Type B pancreatic cell (in vitro differentiated cells): Measurements from ENCODE around the gene LHFPL2. TPM values are rescaled to one million over a fixed set of nuclear protein-coding genes. Genes with fewer than 3 reads are reported as not detected.
"Not testable (repeated sequence)": the region's sequence is repeated elsewhere in the genome, so short reads cannot be mapped to it uniquely, and the experiment has no call there.

Experiments used
- DNase-seq: peaks from one replicate; pipeline ENCODE4 v3.0.0; 2021; ENCODE audit warnings: mixed read lengths; ENCODE audit not compliant: unreplicated experiment; ENCODE audit errors: extremely low spot score
- H3K27ac Mint-ChIP-seq: 2 replicates; pipeline ENCODE4 v1.8.0; 2021; ENCODE audit warnings: mild to moderate bottlenecking, mixed read lengths
- H3K27me3 Mint-ChIP-seq: 2 replicates; pipeline ENCODE4 v1.8.0; 2021; ENCODE audit warnings: mixed read lengths
- H3K36me3 Mint-ChIP-seq: 2 replicates; pipeline ENCODE4 v1.8.0; 2021; ENCODE audit warnings: mixed read lengths
- H3K4me1 Mint-ChIP-seq: one replicate; pipeline ENCODE4 v1.8.0; 2021; ENCODE audit warnings: mixed read lengths; ENCODE audit not compliant: unreplicated experiment
- H3K4me3 Mint-ChIP-seq: 2 replicates; pipeline ENCODE4 v1.8.0; 2021; ENCODE audit warnings: mild to moderate bottlenecking, mixed read lengths
- H3K9me3 Mint-ChIP-seq: 2 replicates; pipeline ENCODE4 v1.8.0; 2021; ENCODE audit warnings: mixed read lengths
- long read RNA-seq: library from polyadenylated mRNA; unstranded; transcript quantifications from one replicate; pipeline ENCODE4 v2.0.0, GENCODE V29; 2020
- total RNA-seq: library from RNA; stranded (reverse); gene quantifications from 2 replicates; pipeline ENCODE4 v1.2.1, GENCODE V29; 2021; ENCODE audit warnings: low replicate concordance
- TF ChIP-seq, protein P1 (sequence below): fragments of 200-600 bp; sonication (generic); conservative IDR thresholded peaks from 2 replicates; pipeline ENCODE4 v1.5.0; 2021; ENCODE audit warnings: antibody characterized with exemption, mild to moderate bottlenecking

LHFPL2 gene, protein sequence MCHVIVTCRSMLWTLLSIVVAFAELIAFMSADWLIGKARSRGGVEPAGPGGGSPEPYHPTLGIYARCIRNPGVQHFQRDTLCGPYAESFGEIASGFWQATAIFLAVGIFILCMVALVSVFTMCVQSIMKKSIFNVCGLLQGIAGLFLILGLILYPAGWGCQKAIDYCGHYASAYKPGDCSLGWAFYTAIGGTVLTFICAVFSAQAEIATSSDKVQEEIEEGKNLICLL
- total RNA-seq = 17.9 and 35.3 TPM in 2 replicates
- long read RNA-seq, full-length matches to known transcripts = 1 of 5 reads
- long read RNA-seq, partial matches to known transcripts = 0 of 5 reads
- long read RNA-seq, other reads (novel, unspliced or antisense) = 4 of 5 reads

DNA sequence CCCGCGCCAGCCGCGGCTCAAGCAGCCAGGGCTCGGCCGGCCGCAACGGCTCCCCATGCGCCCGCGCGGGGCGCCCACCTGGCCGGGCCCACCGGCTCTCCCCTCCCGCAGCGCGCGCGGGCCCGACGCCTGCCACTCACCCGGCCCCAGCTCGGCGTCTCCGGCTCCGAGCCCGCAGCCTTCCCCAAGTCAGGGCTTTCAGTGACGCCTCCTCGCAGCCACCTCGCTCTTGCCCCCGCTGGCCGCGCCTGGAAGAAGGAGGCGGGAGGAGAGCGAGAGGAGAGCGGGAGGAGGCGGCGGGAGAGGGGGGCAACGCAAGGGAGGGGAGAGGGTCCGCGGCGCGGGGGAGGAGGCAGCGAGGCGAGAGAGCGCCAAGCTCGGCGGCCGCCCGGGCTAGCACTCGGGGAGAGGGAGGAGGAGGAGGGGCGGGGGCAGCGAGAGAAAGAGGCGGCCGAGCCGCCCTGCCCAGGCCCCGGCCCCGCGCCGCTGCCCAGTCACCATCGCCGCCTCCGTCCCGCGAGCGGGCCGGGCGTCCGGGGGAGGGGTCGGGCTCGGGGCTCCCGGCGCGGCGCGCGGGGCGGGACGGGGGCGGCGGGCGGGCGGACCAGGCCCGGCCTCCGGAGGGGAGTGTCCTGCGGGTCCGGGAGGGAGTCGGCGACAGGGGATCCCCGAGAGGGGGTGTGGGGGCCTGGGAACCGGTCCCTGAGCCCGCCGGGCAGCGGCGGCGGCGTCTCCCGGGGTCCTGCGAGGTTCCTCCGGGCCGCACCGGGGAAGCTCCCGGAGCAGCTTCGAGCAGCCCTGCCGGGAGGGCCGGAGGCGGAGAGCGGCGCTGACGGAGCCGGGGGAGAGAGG lies at the start of gene LHFPL2:
LHFPL2 (minus strand) TSS at position 414 of the 852 bp plus-strand sequence. CDS start 138,559 bp downstream, outside the sequence.
- H3K27me3 Mint-ChIP-seq = no peaks in the 10 kb centered on the region
- peaks cover 35% of the 10 kb centered on the region for H3K4me1 Mint-ChIP-seq
- no peaks in the 10 kb centered on the region for H3K9me3 Mint-ChIP-seq
- peak; percentile 89 for DNase-seq
- peak within 1 kb of the TSS; percentile 76 for H3K27ac Mint-ChIP-seq
- H3K4me3 Mint-ChIP-seq = peak within 1 kb of the TSS; percentile 96
- peaks cover 14% of the 10 kb centered on the region for H3K36me3 Mint-ChIP-seq
- TF ChIP-seq, protein P1, sequence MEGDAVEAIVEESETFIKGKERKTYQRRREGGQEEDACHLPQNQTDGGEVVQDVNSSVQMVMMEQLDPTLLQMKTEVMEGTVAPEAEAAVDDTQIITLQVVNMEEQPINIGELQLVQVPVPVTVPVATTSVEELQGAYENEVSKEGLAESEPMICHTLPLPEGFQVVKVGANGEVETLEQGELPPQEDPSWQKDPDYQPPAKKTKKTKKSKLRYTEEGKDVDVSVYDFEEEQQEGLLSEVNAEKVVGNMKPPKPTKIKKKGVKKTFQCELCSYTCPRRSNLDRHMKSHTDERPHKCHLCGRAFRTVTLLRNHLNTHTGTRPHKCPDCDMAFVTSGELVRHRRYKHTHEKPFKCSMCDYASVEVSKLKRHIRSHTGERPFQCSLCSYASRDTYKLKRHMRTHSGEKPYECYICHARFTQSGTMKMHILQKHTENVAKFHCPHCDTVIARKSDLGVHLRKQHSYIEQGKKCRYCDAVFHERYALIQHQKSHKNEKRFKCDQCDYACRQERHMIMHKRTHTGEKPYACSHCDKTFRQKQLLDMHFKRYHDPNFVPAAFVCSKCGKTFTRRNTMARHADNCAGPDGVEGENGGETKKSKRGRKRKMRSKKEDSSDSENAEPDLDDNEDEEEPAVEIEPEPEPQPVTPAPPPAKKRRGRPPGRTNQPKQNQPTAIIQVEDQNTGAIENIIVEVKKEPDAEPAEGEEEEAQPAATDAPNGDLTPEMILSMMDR = peak; percentile 34

DNA sequence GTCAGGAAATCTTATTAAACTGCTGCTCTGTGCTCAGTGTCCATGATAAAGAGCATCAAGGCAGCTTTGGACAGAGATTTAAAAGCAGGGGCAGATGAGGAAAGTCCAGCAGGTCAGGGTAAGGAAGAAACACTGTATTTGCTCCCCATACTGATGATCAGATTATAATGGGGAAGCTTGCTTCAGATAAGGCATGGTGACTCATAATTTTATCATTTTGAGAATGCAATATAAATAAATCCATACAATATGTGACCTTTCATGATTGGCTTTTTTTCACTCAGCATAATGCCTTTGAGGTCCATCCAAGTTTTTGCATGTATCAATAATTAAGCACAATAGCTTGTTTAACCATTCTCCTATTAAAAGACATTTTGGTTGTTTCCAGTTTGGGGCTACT lies 48.1 kb upstream of the LHFPL2 start:
- H3K36me3 Mint-ChIP-seq = peaks cover 4% of the 10 kb centered on the region
- no peak overlapping the region for H3K4me3 Mint-ChIP-seq
- peaks cover 6% of the 10 kb centered on the region for H3K9me3 Mint-ChIP-seq
- TF ChIP-seq, protein P1 = no peak
- no peaks in the 10 kb centered on the region for H3K27me3 Mint-ChIP-seq
- H3K4me1 Mint-ChIP-seq = peaks cover 5% of the 10 kb centered on the region
- H3K27ac Mint-ChIP-seq = no peak overlapping the region
- DNase-seq = no peak

DNA sequence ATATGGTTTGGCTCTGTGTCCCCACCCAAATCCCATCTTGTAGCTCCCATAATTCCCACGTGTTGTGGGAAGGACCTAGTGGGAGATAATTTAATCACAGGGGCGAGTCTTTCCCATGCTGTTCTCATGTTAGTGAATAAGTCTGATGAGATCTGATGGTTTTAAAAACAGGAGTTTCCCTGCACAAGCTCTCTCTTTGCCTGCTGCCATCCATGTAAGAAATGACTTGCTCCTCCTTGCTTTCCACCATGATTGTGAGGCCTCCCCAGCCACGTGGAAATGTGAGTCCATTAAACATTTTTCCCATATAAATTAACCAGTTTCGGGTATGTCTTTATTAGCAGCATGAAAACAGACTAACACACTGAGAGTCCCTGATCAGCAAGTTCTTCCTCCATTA lies 47.5 kb upstream of the LHFPL2 start:
- not testable (repeated sequence) for H3K27me3 Mint-ChIP-seq, DNase-seq, H3K27ac Mint-ChIP-seq, H3K4me3 Mint-ChIP-seq, H3K9me3 Mint-ChIP-seq, H3K36me3 Mint-ChIP-seq, H3K4me1 Mint-ChIP-seq

DNA sequence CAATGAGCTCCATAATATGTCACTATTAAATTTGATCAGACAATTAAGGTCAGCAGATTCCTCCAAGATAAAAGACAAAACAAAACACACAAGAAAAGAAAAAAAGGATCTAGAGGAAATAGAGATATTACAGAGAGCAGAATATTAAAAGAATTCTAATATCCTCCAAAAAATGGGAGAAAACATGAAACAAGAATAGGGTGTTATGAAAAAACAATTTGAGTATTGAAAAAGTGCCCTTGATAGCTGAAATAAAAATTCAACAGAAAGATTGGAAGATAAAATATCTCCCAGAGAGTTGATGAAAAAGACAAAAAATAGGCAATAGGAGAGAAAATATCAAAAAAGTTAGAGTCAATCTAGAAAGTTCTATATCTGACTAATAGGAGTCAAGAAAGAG lies 44.8 kb upstream of the LHFPL2 start:
- peaks cover 6% of the 10 kb centered on the region for H3K9me3 Mint-ChIP-seq
- peaks cover 4% of the 10 kb centered on the region for H3K36me3 Mint-ChIP-seq
- no peaks in the 10 kb centered on the region for H3K27me3 Mint-ChIP-seq
- no peak overlapping the region for H3K27ac Mint-ChIP-seq
- no peak overlapping the region for H3K4me3 Mint-ChIP-seq
- H3K4me1 Mint-ChIP-seq = peaks cover 9% of the 10 kb centered on the region
- no peak for DNase-seq
- TF ChIP-seq, protein P1 = no peak

DNA sequence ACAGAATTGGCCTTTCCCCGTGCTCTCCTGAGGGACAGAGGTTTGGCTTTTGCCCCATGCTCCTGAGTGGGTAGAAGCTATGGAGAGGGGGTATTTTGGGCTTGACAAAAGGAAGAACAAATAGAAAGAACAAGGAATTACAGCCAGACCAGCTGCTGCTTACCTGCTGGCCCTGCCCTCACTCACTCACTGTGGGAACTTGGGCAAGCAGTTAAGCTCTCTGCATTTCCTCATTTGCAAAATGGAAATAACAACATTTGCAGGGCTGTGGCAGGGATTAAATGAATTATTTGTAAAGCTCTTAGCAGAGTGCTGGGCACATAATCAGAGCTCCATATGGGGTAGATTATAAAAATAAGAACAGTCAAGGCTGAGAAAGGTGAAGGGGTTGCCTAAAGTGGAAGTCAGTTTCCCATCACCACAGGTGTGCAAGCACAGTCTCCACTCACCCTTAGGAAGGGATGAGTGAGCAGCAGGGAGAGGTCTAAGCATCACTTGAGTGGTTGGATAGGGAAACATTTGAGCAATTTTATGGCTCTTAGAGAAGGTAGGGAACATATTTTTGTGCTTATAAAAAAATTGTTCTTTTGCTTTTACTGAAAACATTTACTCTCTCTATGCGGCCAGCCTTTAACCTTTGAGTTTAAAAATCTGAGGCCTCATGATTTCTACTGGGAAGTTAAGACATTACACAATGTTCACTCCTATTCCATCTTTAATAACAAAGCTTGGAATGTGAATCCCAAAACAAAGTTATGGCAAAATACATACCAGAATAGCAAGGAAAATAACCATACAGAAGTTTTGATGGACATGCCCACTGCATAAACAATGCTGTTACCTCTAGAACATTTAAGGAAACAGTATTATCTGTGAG lies 42.8 kb upstream of the LHFPL2 start:
- no peaks in the 10 kb centered on the region for H3K27me3 Mint-ChIP-seq
- no peak overlapping the region for H3K4me3 Mint-ChIP-seq
- no peak for DNase-seq
- peaks cover 4% of the 10 kb centered on the region for H3K36me3 Mint-ChIP-seq
- peaks cover 9% of the 10 kb centered on the region for H3K4me1 Mint-ChIP-seq
- H3K27ac Mint-ChIP-seq = no peak overlapping the region
- H3K9me3 Mint-ChIP-seq = peaks cover 4% of the 10 kb centered on the region
- TF ChIP-seq, protein P1 = no peak
